Bronchial epithelial cell (primary cell): ENCODE results near the gene OLIG2. TPM values are rescaled to one million over a fixed set of nuclear protein-coding genes. Genes with fewer than 3 reads are reported as not detected.

ENCODE experiments used
- DNase-seq: peaks from one replicate; pipeline ENCODE4 v3.0.0-alpha.2; 2010; ENCODE audit warnings: low read depth
- FAIRE-seq: peaks from 2 replicates; lab custom pipeline; 2011; peaks lifted over from hg19 to GRCh38; lab: Jason Lieb, UNC
- H3K27me3 ChIP-seq: 2 replicates; pipeline ENCODE4 v1.5.1; 2011; ENCODE audit warnings: low read length; ENCODE audit not compliant: control insufficient read depth, insufficient read depth
- H3K36me3 ChIP-seq: 2 replicates; pipeline ENCODE4 v1.5.1; 2011; ENCODE audit warnings: low read length; ENCODE audit not compliant: control insufficient read depth, insufficient read depth
- H3K4me3 ChIP-seq: 2 replicates; pipeline ENCODE4 v1.5.1; 2011; ENCODE audit warnings: mild to moderate bottlenecking, low read depth, low read length, control low read depth
- CTCF ChIP-seq: IDR thresholded peaks from 2 replicates; pipeline ENCODE4 v1.5.1; 2011; ENCODE audit warnings: mild to moderate bottlenecking, moderate library complexity, low read length, control low read depth, inconsistent platforms; ENCODE audit not compliant: insufficient read depth, severe bottlenecking
- total RNA-seq: library from RNA; depleted of rRNA; stranded (reverse); fragments of >200 nt; gene quantifications from 2 replicates; pipeline ENCODE4 v1.2.1, GENCODE V29; 2014

Gene OLIG2
- not detected in 2 replicates for total RNA-seq

- Histone ChIP-seq H3K27me3 (peaks cover 85% of the 10 kb centered on the region), H3K36me3 (no peaks in the 10 kb centered on the region), H3K4me3 (no peak within 1 kb of the TSS)
- FAIRE-seq (no peak), DNase-seq (no peak)
- TF ChIP-seq CTCF = no peak
Measured at GRCh38 chr21:33025489-33026442, at the start of gene OLIG2. TSS of gene OLIG2 (plus strand) at chr21:33025935. CDS start at chr21:33026863, 928 bp downstream.

- TF ChIP-seq CTCF = no peak
- FAIRE-seq (no peak), DNase-seq (no peak)
- Histone ChIP-seq H3K4me3 (no peak overlapping the region), H3K36me3 (no peaks in the 10 kb centered on the region), H3K27me3 (peaks cover 2% of the 10 kb centered on the region)
Measured at GRCh38 chr21:32976791-32977190, 48.9 kb upstream of the OLIG2 start.

- H3K4me3 ChIP-seq = no peak overlapping the region
- no peak for TF ChIP-seq CTCF
- H3K36me3 ChIP-seq = no peaks in the 10 kb centered on the region
- H3K27me3 ChIP-seq = peaks cover 2% of the 10 kb centered on the region
- FAIRE-seq = no peak
- DNase-seq = no peak
Measured at GRCh38 chr21:32977216-32977615, 48.5 kb upstream of the OLIG2 start.

GRCh38 chr21:32978331-32979270 lies 47.1 kb upstream of the OLIG2 start:
- H3K27me3 ChIP-seq = peaks cover 2% of the 10 kb centered on the region
- FAIRE-seq = no peak
- H3K36me3 ChIP-seq = no peaks in the 10 kb centered on the region
- DNase-seq = no peak
- no peak overlapping the region for H3K4me3 ChIP-seq
- TF ChIP-seq CTCF = no peak

- Histone ChIP-seq H3K36me3 (no peaks in the 10 kb centered on the region), H3K4me3 (no peak overlapping the region), H3K27me3 (peaks cover 2% of the 10 kb centered on the region)
- DNase-seq = no peak
- TF ChIP-seq CTCF = no peak
- FAIRE-seq = no peak
Measured at GRCh38 chr21:32979598-32980268, 46.0 kb upstream of the OLIG2 start.
